ENCODE data around the gene SGCA.

- TF ChIP-seq ZNF23 (tag by site-specific recombination; IDR thresholded peaks at IDR 0.05; ENCODE audit: borderline replicate concordance) (no peak), ZBTB11 (tag by site-specific recombination; conservative IDR thresholded peaks at IDR 0.05; ENCODE audit: low read depth) (no peak), ZNF747 (tag by site-specific recombination; IDR thresholded peaks at IDR 0.05) (no peak), ZNF132 (tag by site-specific recombination; IDR thresholded peaks at IDR 0.05; ENCODE audit: borderline replicate concordance) (no peak), ZNF324 (tag by site-specific recombination; IDR thresholded peaks at IDR 0.05) (no peak)
- TF ChIP-seq, protein P1, sequence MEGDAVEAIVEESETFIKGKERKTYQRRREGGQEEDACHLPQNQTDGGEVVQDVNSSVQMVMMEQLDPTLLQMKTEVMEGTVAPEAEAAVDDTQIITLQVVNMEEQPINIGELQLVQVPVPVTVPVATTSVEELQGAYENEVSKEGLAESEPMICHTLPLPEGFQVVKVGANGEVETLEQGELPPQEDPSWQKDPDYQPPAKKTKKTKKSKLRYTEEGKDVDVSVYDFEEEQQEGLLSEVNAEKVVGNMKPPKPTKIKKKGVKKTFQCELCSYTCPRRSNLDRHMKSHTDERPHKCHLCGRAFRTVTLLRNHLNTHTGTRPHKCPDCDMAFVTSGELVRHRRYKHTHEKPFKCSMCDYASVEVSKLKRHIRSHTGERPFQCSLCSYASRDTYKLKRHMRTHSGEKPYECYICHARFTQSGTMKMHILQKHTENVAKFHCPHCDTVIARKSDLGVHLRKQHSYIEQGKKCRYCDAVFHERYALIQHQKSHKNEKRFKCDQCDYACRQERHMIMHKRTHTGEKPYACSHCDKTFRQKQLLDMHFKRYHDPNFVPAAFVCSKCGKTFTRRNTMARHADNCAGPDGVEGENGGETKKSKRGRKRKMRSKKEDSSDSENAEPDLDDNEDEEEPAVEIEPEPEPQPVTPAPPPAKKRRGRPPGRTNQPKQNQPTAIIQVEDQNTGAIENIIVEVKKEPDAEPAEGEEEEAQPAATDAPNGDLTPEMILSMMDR (tag by site-specific recombination; IDR thresholded peaks at IDR 0.05) = peak; percentile 14; the same call in 1 of the 2 replicates
- TF ChIP-seq, protein P2, sequence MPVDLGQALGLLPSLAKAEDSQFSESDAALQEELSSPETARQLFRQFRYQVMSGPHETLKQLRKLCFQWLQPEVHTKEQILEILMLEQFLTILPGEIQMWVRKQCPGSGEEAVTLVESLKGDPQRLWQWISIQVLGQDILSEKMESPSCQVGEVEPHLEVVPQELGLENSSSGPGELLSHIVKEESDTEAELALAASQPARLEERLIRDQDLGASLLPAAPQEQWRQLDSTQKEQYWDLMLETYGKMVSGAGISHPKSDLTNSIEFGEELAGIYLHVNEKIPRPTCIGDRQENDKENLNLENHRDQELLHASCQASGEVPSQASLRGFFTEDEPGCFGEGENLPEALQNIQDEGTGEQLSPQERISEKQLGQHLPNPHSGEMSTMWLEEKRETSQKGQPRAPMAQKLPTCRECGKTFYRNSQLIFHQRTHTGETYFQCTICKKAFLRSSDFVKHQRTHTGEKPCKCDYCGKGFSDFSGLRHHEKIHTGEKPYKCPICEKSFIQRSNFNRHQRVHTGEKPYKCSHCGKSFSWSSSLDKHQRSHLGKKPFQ (tag by site-specific recombination; IDR thresholded peaks at IDR 0.05) = no peak
- TF ChIP-seq, protein P3, sequence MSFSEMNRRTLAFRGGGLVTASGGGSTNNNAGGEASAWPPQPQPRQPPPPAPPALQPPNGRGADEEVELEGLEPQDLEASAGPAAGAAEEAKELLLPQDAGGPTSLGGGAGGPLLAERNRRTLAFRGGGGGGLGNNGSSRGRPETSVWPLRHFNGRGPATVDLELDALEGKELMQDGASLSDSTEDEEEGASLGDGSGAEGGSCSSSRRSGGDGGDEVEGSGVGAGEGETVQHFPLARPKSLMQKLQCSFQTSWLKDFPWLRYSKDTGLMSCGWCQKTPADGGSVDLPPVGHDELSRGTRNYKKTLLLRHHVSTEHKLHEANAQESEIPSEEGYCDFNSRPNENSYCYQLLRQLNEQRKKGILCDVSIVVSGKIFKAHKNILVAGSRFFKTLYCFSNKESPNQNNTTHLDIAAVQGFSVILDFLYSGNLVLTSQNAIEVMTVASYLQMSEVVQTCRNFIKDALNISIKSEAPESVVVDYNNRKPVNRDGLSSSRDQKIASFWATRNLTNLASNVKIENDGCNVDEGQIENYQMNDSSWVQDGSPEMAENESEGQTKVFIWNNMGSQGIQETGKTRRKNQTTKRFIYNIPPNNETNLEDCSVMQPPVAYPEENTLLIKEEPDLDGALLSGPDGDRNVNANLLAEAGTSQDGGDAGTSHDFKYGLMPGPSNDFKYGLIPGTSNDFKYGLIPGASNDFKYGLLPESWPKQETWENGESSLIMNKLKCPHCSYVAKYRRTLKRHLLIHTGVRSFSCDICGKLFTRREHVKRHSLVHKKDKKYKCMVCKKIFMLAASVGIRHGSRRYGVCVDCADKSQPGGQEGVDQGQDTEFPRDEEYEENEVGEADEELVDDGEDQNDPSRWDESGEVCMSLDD (tag by site-specific recombination; IDR thresholded peaks at IDR 0.05) = peak; percentile 37; the same call in 1 of the 2 replicates
Measured at GRCh38 chr17:50134206-50135110, 31.3 kb upstream of the SGCA start.
